ENCODE results near the gene HFM1.

DNA sequence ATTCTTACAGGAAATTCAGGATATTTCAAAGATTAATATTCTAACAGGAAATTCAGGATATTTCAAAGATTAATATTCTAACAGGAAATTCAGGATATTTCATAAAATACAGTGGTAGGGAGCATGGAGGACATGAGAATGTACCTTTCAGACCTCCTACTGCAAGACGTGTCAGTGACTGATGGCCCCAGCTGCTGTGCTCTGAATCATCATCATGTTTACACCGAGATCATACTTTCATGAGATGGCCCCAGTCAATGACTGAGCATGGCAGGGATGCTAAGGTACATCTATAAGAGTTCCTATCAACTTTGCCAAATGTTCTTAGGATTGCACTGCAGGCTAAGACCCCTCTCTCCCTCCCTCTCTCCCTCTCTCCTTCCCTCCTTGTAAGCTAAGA is 69.0 kb downstream of the HFM1 start:
- TF ChIP-seq TAF1 (IDR thresholded peaks at IDR 0.05; ENCODE audit: control insufficient read depth, extremely low read depth, insufficient read depth, low read length, severe bottlenecking) (no peak), ZNF644 (tag; IDR thresholded peaks at IDR 0.05; ENCODE audit: low read depth) (no peak), EHMT2 (IDR thresholded peaks at IDR 0.05) (no peak), POLR2AphosphoS5 (IDR thresholded peaks at IDR 0.05; ENCODE audit: control insufficient read depth, insufficient read depth, low read depth, low read length) (no peak), ZNF232 (CRISPR knock-in tag; IDR thresholded peaks at IDR 0.05) (no peak)
- TF ChIP-seq, protein P1, sequence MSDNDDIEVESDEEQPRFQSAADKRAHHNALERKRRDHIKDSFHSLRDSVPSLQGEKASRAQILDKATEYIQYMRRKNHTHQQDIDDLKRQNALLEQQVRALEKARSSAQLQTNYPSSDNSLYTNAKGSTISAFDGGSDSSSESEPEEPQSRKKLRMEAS (CRISPR knock-in tag; IDR thresholded peaks at IDR 0.05) = no peak
- TF ChIP-seq, protein P2, sequence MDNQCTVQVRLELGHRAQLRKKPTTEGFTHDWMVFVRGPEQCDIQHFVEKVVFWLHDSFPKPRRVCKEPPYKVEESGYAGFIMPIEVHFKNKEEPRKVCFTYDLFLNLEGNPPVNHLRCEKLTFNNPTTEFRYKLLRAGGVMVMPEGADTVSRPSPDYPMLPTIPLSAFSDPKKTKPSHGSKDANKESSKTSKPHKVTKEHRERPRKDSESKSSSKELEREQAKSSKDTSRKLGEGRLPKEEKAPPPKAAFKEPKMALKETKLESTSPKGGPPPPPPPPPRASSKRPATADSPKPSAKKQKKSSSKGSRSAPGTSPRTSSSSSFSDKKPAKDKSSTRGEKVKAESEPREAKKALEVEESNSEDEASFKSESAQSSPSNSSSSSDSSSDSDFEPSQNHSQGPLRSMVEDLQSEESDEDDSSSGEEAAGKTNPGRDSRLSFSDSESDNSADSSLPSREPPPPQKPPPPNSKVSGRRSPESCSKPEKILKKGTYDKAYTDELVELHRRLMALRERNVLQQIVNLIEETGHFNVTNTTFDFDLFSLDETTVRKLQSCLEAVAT (IDR thresholded peaks at IDR 0.05) = no peak
- TF ChIP-seq, protein P3, sequence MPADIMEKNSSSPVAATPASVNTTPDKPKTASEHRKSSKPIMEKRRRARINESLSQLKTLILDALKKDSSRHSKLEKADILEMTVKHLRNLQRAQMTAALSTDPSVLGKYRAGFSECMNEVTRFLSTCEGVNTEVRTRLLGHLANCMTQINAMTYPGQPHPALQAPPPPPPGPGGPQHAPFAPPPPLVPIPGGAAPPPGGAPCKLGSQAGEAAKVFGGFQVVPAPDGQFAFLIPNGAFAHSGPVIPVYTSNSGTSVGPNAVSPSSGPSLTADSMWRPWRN (IDR thresholded peaks at IDR 0.05; ENCODE audit: low read depth) = no peak

All from K562 (cell line).